ENCODE data around the gene SPINK9. TPM values are rescaled to one million over a fixed set of nuclear protein-coding genes. Genes with fewer than 3 reads are reported as not detected.

SPINK9 gene
- total and polyA plus RNA-seq, 7 experiments from 2014 or later: 1.0 TPM; not detected in 6

DNA sequence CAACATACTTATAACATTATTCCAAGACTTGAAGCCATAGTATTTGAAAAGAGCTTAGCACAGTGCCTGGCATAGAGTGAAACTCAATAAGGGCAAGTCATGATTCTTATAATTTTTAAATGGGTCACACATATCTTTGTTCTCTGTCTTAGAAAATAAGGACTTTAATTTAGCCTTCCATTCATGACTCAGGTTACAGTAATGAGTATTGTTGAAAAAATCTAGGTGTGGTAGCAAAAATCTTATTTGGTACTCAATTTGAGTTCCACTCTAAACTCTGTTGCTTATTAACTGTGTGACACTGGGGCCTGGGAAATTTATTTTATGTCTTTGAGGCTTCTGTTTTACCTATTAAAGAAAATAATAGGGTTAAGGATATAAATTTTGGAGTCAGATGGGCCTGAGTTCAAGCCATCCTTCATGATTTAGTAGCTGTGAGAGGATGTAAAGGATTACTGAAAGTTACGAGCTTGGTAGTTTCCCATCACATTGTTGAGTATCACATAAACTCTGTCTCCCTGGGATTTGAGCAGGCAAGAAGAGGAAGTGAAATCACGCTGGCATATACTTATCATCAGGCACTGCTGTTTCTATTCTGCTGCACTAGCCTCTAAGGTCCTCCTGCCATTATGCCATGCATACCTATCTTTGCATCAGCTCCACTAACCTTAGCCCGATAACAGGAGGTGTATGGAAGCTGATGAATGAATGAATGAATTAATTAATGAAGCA is 1.5 kb downstream of the SPINK9 start:
- Mint-ChIP-seq H3K36me3 (peaks cover 0 to 11% (median 4%) of the 10 kb centered on the region in 5 donors), H3K27ac (no peak overlapping the region), H3K27me3 (peaks cover 0 to 4% (median 0%) of the 10 kb centered on the region in 5 donors), H3K9me3 (peaks cover 0 to 6% (median 0%) of the 10 kb centered on the region in 11 donors), H3K4me3 (no peak overlapping the region), H3K4me1 (no peaks in the 10 kb centered on the region)
- no peaks in the 10 kb centered on the region for H3K27me3 ChIP-seq (ENCODE audit: control insufficient read depth in 2 of 2, insufficient read depth in 2 of 2, low read length in 2 of 2)
- no peak overlapping the region for H3K4me3 ChIP-seq (ENCODE audit: low read length)
- no peaks in the 10 kb centered on the region for H3K36me3 ChIP-seq (ENCODE audit: control insufficient read depth in 2 of 3, insufficient read depth in 3 of 3, low read length in 3 of 3)
- intact Hi-C loops (cut with micrococcal nuclease): no loop called here
- ChIA-PET POLR2A (no interaction called here), CTCF (no interaction called here)
- H3K4me1 ChIP-seq (ENCODE audit: control insufficient read depth in 2 of 2, insufficient read depth in 2 of 2, low read length in 2 of 2): no peaks in the 10 kb centered on the region
- no peak overlapping the region for H3K27ac ChIP-seq (ENCODE audit: low read depth, low read length)
- H3K9me3 ChIP-seq (ENCODE audit: control insufficient read depth in 2 of 3, low read length in 3 of 3): no peaks in the 10 kb centered on the region
- ATAC-seq (no peak), DNase-seq (no peak)

DNA sequence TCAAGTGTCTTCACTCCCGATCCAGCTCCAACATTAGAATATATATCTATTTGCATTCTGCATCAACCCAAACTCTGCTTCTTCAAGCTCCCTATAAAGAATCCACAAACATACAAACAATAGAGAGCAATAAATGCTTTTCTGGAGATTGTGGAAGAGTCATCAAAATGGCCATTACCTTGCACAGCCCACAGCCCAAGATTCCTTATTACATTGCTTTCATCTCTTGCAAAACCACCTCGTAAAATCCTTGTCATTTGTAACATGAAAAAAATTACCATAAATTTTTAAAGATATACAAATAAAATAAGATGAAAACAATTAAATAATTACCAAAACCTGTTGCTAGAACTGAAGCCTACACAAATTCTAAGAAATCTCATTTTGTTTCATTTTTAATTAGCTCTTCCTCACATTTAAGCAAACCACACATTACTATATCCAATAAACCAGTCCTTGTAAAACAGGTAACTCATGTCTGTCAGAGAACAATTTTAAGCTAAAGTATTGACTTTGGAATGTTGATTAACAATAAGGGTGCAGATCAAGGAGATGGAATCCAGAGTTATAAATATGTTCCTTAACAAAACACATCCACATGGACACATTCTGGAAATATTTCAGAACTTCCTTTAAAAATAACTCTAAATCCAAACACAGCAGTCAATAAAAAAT is 7.1 kb downstream of the SPINK9 start:
- intact Hi-C loops (cut with micrococcal nuclease): no loop called here
- ATAC-seq (no peak), DNase-seq (no peak)
- Histone ChIP-seq H3K9me3 (ENCODE audit: control insufficient read depth in 2 of 3, low read length in 3 of 3) (no peaks in the 10 kb centered on the region), H3K4me3 (ENCODE audit: low read length) (no peak overlapping the region), H3K4me1 (ENCODE audit: control insufficient read depth in 2 of 2, insufficient read depth in 2 of 2, low read length in 2 of 2) (no peaks in the 10 kb centered on the region), H3K36me3 (ENCODE audit: control insufficient read depth in 2 of 3, insufficient read depth in 3 of 3, low read length in 3 of 3) (no peaks in the 10 kb centered on the region), H3K27me3 (ENCODE audit: control insufficient read depth in 2 of 2, insufficient read depth in 2 of 2, low read length in 2 of 2) (no peaks in the 10 kb centered on the region), H3K27ac (ENCODE audit: low read depth, low read length) (no peak overlapping the region)
- Mint-ChIP-seq H3K27ac (no peak overlapping the region), H3K27me3 (no peaks in the 10 kb centered on the region), H3K36me3 (peaks cover 0 to 13% (median 0%) of the 10 kb centered on the region in 5 donors), H3K4me1 (no peaks in the 10 kb centered on the region), H3K4me3 (no peak overlapping the region), H3K9me3 (no peaks in the 10 kb centered on the region)
- CTCF ChIA-PET: no interaction called here
- POLR2A ChIA-PET: no interaction called here

DNA sequence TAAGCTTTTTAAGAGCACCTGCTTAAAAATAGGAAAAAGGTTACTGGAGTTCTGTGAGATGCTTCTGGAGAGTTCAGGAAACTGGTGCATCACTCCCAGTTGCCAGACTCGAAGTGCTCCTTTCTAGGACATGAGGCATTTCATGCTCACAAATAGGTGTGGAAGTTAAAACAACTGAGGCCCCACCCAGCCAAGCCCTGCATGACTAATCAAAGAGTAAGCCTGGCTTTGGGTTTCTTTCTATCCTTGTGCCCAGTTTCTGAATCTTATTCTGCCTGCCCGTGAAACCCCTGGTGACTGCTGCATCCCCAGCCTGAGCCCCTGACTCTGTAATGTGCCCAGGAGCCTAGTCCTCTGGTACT is 7.7 kb downstream of the SPINK9 start:
- ChIA-PET POLR2A (no interaction called here), CTCF (no interaction called here)
- Mint-ChIP-seq H3K27ac (no peak overlapping the region), H3K36me3 (peaks cover 0 to 13% (median 0%) of the 10 kb centered on the region in 5 donors), H3K4me1 (no peaks in the 10 kb centered on the region), H3K9me3 (no peaks in the 10 kb centered on the region), H3K27me3 (no peaks in the 10 kb centered on the region), H3K4me3 (no peak overlapping the region)
- Histone ChIP-seq H3K36me3 (ENCODE audit: control insufficient read depth in 2 of 3, insufficient read depth in 3 of 3, low read length in 3 of 3) (no peaks in the 10 kb centered on the region), H3K9me3 (ENCODE audit: control insufficient read depth in 2 of 3, low read length in 3 of 3) (no peaks in the 10 kb centered on the region), H3K27ac (ENCODE audit: low read depth, low read length) (no peak overlapping the region), H3K27me3 (ENCODE audit: control insufficient read depth in 2 of 2, insufficient read depth in 2 of 2, low read length in 2 of 2) (no peaks in the 10 kb centered on the region), H3K4me1 (ENCODE audit: control insufficient read depth in 2 of 2, insufficient read depth in 2 of 2, low read length in 2 of 2) (no peaks in the 10 kb centered on the region), H3K4me3 (ENCODE audit: low read length) (no peak overlapping the region)
- intact Hi-C loops (cut with micrococcal nuclease): no loop called here
- ATAC-seq: no peak
- no peak for DNase-seq

DNA sequence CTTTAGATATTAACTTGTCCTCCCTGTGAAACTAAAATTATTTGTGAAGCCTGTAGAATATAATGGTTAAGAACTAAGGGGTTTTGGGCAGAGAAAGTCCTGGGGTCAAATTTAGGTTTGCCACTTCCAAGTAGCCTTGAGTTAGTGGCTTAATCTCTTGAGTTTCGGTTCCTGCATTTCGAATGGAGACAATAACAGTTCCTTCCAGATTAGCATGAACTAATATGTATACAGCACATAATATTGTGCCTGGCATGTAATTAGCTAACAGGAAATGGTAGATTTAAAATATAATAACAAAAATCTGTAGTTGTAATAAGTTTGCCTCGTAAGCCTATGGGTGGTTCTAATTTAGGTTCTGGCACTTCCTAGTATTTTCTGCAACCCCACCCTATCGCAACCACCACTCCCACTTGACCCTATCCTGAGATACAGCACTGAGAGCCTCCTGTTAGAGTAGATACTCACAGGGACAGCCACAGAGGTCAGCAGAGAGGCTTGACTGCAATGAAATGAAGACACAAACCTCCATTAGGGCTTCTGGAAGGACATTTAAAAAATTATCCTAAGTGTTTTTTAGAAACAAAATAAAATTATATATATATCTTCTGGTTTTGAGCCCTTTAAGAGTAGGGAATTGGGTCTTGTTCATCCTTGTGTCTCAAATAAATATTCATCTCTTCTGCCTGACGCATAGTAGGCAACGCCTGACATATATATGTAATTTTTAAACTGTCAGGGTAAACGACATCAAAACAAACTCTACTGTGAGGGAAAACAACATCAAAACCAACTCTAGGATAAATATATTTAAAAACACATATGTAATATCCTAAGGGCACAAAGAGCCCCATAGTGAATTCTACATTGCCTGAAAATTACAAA is 8.5 kb downstream of the SPINK9 start:
- no peak overlapping the region for H3K27ac ChIP-seq (ENCODE audit: low read depth, low read length)
- ChIA-PET POLR2A (no interaction called here), CTCF (no interaction called here)
- H3K27me3 Mint-ChIP-seq: no peaks in the 10 kb centered on the region
- DNase-seq (no peak), ATAC-seq (no peak)
- H3K27ac Mint-ChIP-seq: no peak overlapping the region
- H3K36me3 Mint-ChIP-seq: peaks cover 0 to 13% (median 0%) of the 10 kb centered on the region in 5 donors
- no peaks in the 10 kb centered on the region for H3K4me1 ChIP-seq (ENCODE audit: control insufficient read depth in 2 of 2, insufficient read depth in 2 of 2, low read length in 2 of 2)
- no peak overlapping the region for H3K4me3 Mint-ChIP-seq
- no peaks in the 10 kb centered on the region for H3K36me3 ChIP-seq (ENCODE audit: control insufficient read depth in 2 of 3, insufficient read depth in 3 of 3, low read length in 3 of 3)
- H3K9me3 ChIP-seq (ENCODE audit: control insufficient read depth in 2 of 3, low read length in 3 of 3): no peaks in the 10 kb centered on the region
- intact Hi-C loops (cut with micrococcal nuclease): no loop called here
- no peaks in the 10 kb centered on the region for H3K4me1 Mint-ChIP-seq
- no peaks in the 10 kb centered on the region for H3K27me3 ChIP-seq (ENCODE audit: control insufficient read depth in 2 of 2, insufficient read depth in 2 of 2, low read length in 2 of 2)
- no peak overlapping the region for H3K4me3 ChIP-seq (ENCODE audit: low read length)
- no peaks in the 10 kb centered on the region for H3K9me3 Mint-ChIP-seq

DNA sequence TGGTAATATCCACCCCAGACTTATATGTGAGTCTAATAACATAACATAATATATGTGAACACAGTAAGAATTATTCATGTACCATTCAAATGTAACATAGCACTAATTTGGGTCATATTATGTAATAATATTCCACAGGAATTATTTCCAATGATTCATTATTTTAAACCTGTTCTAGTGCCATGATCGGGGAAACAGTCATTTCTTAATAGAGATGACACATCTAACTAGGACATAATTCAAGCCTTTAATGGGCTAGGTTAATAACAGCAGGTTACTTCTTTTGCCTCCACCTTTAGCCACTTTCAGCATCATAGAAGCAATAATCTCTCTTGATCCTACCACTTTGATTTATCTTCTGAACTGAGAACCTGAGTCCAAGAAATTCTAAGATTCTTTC is 12.3 kb downstream of the SPINK9 start:
- Histone ChIP-seq H3K27ac (ENCODE audit: low read depth, low read length) (no peak overlapping the region), H3K9me3 (ENCODE audit: control insufficient read depth in 2 of 3, low read length in 3 of 3) (no peaks in the 10 kb centered on the region), H3K4me1 (ENCODE audit: control insufficient read depth in 2 of 2, insufficient read depth in 2 of 2, low read length in 2 of 2) (no peaks in the 10 kb centered on the region), H3K27me3 (ENCODE audit: control insufficient read depth in 2 of 2, insufficient read depth in 2 of 2, low read length in 2 of 2) (no peaks in the 10 kb centered on the region), H3K4me3 (ENCODE audit: low read length) (no peak overlapping the region), H3K36me3 (ENCODE audit: control insufficient read depth in 2 of 3, insufficient read depth in 3 of 3, low read length in 3 of 3) (no peaks in the 10 kb centered on the region)
- H3K27me3 Mint-ChIP-seq: peaks cover 0 to 3% (median 0%) of the 10 kb centered on the region in 5 donors
- ChIA-PET CTCF (no interaction called here), POLR2A (no interaction called here)
- intact Hi-C loops (cut with micrococcal nuclease): no loop called here
- H3K4me1 Mint-ChIP-seq: no peaks in the 10 kb centered on the region
- H3K4me3 Mint-ChIP-seq: no peak overlapping the region
- no peak overlapping the region for H3K27ac Mint-ChIP-seq
- DNase-seq (no peak), ATAC-seq (no peak)
- H3K36me3 Mint-ChIP-seq: peaks cover 0 to 12% (median 0%) of the 10 kb centered on the region in 5 donors
- peaks cover 0 to 1% (median 0%) of the 10 kb centered on the region in 11 donors for H3K9me3 Mint-ChIP-seq

DNA sequence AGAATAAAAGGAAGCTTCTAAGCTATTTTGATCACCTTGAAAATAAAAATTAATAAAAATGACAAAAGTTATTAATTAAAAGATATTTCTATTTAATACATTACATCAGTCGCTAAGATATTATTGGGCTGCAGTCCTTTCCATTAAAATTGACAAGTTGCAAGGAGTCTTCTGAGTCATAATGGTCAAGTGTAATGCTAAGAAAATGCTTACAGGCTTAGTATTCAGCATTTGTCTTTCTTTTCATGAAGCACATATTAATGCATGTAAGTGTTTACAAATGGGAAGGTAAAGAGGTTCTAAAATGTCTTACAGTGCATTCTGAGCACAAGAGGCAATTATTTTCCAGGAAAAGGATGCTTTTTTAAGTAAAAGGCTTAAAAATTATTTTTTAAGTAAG is 17.3 kb downstream of the SPINK9 start:
- Histone ChIP-seq H3K4me1 (ENCODE audit: control insufficient read depth in 2 of 2, insufficient read depth in 2 of 2, low read length in 2 of 2) (no peaks in the 10 kb centered on the region), H3K27ac (ENCODE audit: low read depth, low read length) (no peak overlapping the region), H3K9me3 (ENCODE audit: control insufficient read depth in 2 of 3, low read length in 3 of 3) (no peaks in the 10 kb centered on the region), H3K27me3 (ENCODE audit: control insufficient read depth in 2 of 2, insufficient read depth in 2 of 2, low read length in 2 of 2) (no peaks in the 10 kb centered on the region), H3K4me3 (ENCODE audit: low read length) (no peak overlapping the region), H3K36me3 (ENCODE audit: control insufficient read depth in 2 of 3, insufficient read depth in 3 of 3, low read length in 3 of 3) (no peaks in the 10 kb centered on the region)
- intact Hi-C loops (cut with micrococcal nuclease): loop anchor here in 1 of 2 donors (1.0 kb wide), 2 partner anchors 38 to 173 kb away; no protein-coding TSS in a partner anchor
- DNase-seq (no peak), ATAC-seq (no peak)
- Mint-ChIP-seq H3K4me3 (no peak overlapping the region), H3K36me3 (peaks cover 0 to 12% (median 0%) of the 10 kb centered on the region in 5 donors), H3K27me3 (peaks cover 0 to 3% (median 0%) of the 10 kb centered on the region in 5 donors), H3K27ac (no peak overlapping the region), H3K9me3 (peaks cover 0 to 1% (median 0%) of the 10 kb centered on the region in 11 donors), H3K4me1 (no peaks in the 10 kb centered on the region)
- ChIA-PET CTCF (no interaction called here), POLR2A (interaction anchor here (0.7 kb wide), 1 partner anchor 17 kb away, joined by 3 read pairs; no protein-coding TSS in a partner anchor)

Data from naive thymus-derived CD4-positive, alpha-beta T cell (primary cell).